GM06990 (cell line): Measurements from ENCODE around the gene C1QA.

Experiments
- DNase-seq: peaks from one replicate; pipeline ENCODE4 v3.0.0-alpha.2; 2011; ENCODE audit not compliant: insufficient read length; ENCODE audit errors: extremely low read depth
- H3K27me3 ChIP-seq: replicated peaks from 2 replicates; pipeline ENCODE4 v1.6.0; 2011; ENCODE audit warnings: low read length; ENCODE audit not compliant: control insufficient read depth, insufficient read depth
- H3K36me3 ChIP-seq: 2 replicates; pipeline ENCODE4 v1.5.1; 2011; ENCODE audit warnings: low read length; ENCODE audit not compliant: control insufficient read depth, insufficient read depth
- H3K4me3 ChIP-seq: replicated peaks from 2 replicates; pipeline ENCODE4 v1.5.1; 2011; ENCODE audit warnings: low read depth, mild to moderate bottlenecking, control low read depth, low read length
- CTCF ChIP-seq: IDR thresholded peaks from 2 replicates; pipeline ENCODE4 v1.5.1; 2011; ENCODE audit warnings: low read length, control low read depth, mild to moderate bottlenecking, inconsistent platforms; ENCODE audit not compliant: insufficient read depth, poor library complexity, severe bottlenecking

Gene C1QA

GRCh38 chr1:22613572-22613918 is 22.9 kb upstream of the C1QA start:
- no peak for DNase-seq
- no peak for TF ChIP-seq CTCF
- Histone ChIP-seq H3K36me3 (no peaks in the 10 kb centered on the region), H3K4me3 (no peak overlapping the region), H3K27me3 (peaks cover 2% of the 10 kb centered on the region)

GRCh38 chr1:22613951-22614350 is 22.5 kb upstream of the C1QA start:
- TF ChIP-seq CTCF, result no peak
- H3K4me3 ChIP-seq, result no peak overlapping the region
- H3K27me3 ChIP-seq, result peaks cover 3% of the 10 kb centered on the region
- DNase-seq, result no peak
- H3K36me3 ChIP-seq, result no peaks in the 10 kb centered on the region

GRCh38 chr1:22615886-22616285 is 20.5 kb upstream of the C1QA start:
- no peak for DNase-seq
- Histone ChIP-seq H3K27me3 (peaks cover 3% of the 10 kb centered on the region), H3K36me3 (no peaks in the 10 kb centered on the region)

GRCh38 chr1:22616571-22616970 is 19.9 kb upstream of the C1QA start:
- H3K27me3 ChIP-seq, result peaks cover 3% of the 10 kb centered on the region
- H3K36me3 ChIP-seq, result no peaks in the 10 kb centered on the region
- no peak overlapping the region for H3K4me3 ChIP-seq
- DNase-seq, result no peak
- no peak for TF ChIP-seq CTCF

More at GRCh38 chr1:22615886-22616285, 20.5 kb upstream of the C1QA start:
- TF ChIP-seq CTCF, result no peak
- no peak overlapping the region for H3K4me3 ChIP-seq

GRCh38 chr1:22618056-22618455 is 18.4 kb upstream of the C1QA start:
- H3K27me3 ChIP-seq, result peaks cover 1% of the 10 kb centered on the region
- H3K4me3 ChIP-seq, result no peak overlapping the region
- TF ChIP-seq CTCF, result no peak
- H3K36me3 ChIP-seq, result no peaks in the 10 kb centered on the region
- no peak for DNase-seq

- no peak for DNase-seq
- TF ChIP-seq CTCF, result no peak
- Histone ChIP-seq H3K27me3 (peaks cover 1% of the 10 kb centered on the region), H3K4me3 (no peak overlapping the region), H3K36me3 (no peaks in the 10 kb centered on the region)
These were observed 17.2 kb upstream of the C1QA start for GRCh38 chr1:22619252-22619651.
